AG10803 (cell line): ENCODE results near the gene ABCA12.

Source experiments
- DNase-seq: peaks from one replicate; pipeline ENCODE4 v3.0.0; 2010; ENCODE audit warnings: low read depth
- H3K4me3 ChIP-seq: 2 replicates; pipeline ENCODE4 v1.5.1; 2011; ENCODE audit warnings: mild to moderate bottlenecking, low read length, control low read depth
- TF ChIP-seq, protein P1 (sequence below): conservative IDR thresholded peaks from 2 replicates; pipeline ENCODE4 v1.5.1; 2011; ENCODE audit warnings: mild to moderate bottlenecking, low read length, control low read depth, inconsistent platforms

The ABCA12 gene

DNA sequence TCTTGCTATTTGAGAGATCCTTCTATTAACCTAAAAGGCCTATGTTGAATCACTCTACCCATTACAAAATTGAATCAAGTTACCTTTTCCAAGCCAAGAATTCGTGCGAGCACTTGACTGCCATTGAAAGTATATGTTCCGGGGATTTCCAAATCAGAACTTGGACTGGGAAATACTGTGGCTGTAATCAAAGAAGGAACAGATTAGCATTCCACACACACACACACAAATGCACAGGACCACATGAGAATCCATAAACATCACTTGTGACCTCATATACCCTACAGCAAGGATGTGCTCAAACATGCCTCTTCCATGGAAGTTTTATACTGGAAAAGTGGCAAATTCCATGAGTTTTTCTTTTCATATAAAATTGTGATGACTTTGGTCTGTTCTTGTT lies 86.0 kb downstream of the ABCA12 start:
- no peak overlapping the region for H3K4me3 ChIP-seq
- no peak for DNase-seq
- TF ChIP-seq, protein P1, sequence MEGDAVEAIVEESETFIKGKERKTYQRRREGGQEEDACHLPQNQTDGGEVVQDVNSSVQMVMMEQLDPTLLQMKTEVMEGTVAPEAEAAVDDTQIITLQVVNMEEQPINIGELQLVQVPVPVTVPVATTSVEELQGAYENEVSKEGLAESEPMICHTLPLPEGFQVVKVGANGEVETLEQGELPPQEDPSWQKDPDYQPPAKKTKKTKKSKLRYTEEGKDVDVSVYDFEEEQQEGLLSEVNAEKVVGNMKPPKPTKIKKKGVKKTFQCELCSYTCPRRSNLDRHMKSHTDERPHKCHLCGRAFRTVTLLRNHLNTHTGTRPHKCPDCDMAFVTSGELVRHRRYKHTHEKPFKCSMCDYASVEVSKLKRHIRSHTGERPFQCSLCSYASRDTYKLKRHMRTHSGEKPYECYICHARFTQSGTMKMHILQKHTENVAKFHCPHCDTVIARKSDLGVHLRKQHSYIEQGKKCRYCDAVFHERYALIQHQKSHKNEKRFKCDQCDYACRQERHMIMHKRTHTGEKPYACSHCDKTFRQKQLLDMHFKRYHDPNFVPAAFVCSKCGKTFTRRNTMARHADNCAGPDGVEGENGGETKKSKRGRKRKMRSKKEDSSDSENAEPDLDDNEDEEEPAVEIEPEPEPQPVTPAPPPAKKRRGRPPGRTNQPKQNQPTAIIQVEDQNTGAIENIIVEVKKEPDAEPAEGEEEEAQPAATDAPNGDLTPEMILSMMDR = no peak

DNA sequence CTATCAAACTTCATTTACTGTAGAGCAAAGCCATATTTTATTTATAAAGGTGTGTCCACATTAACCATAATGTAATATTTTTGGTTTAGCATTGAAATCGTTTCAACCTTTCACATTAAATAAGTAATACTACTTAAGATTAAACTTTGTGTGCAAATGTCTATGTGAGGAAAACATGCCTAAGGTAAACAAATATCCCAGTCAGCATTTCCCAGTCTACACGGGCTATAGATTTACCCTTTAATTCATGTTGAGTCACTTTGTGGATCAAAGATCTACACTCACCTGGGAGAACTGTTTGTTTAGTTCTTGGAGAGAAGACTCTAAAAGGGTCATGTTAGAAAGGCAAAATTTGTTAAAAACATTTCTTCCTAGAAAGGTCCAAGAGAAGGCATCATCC lies 89.1 kb downstream of the ABCA12 start:
- H3K4me3 ChIP-seq = no peak overlapping the region
- TF ChIP-seq, protein P1 = no peak
- DNase-seq = no peak

DNA sequence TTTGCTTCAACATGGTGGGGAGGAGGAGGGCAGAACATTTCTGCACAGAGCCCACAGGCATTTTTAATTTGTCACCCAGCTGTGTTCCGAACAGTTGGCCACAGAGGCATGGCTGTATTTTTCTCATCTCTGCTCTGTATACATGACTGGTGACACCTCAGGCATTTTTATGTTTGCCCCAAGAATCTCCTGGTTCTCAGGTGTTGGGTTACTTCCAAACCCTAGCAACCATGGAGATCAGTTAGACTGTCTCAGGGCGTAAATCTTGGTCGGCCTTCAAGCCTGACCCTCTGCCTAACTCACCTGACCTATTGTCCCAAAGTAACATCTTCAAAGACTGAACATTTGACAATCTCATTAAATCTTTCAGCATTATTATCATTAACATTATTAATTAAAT lies 100.0 kb downstream of the ABCA12 start:
- TF ChIP-seq, protein P1 = no peak
- no peak for DNase-seq
- no peak overlapping the region for H3K4me3 ChIP-seq

DNA sequence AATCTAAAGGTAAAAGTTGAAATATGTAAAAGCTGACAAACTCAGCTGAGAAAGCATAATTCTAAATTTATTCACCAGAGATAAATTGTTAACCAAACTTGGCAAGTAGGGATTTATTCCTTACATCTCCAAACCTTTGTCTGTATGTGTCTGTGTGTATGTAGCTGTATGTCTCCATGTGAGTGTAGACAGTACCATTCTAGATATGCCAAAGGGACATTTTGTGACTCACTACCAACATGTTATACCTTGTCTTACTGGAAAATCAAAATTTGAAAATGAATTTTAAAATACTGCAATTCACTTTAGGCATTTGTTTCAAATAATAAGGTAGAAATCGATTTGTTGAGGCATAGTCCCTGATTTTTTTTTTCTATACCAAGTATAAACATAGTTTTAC lies 102.1 kb downstream of the ABCA12 start:
- no peak overlapping the region for H3K4me3 ChIP-seq
- DNase-seq = no peak
- TF ChIP-seq, protein P1 = no peak

DNA sequence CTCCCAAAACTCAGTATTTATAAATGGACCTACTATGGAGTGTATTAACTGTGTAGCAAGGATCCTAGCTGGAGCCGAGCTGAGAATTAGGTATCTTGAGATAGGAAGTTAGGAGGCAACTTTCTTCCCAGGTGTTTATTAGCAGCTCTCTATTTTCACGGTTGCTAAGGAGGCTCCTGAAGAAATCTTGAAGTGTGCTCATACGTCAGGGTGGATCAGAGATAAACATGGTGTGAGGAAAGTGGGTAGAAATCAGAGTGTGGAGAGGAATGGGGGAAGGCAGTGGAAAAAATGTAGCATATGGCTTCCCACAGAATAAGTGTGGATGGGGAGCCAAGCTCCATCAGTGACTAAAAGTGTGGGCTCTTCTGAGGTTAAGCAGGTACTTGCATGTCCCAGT lies 104.3 kb downstream of the ABCA12 start:
- H3K4me3 ChIP-seq = no peak overlapping the region
- DNase-seq = no peak
- TF ChIP-seq, protein P1 = no peak

DNA sequence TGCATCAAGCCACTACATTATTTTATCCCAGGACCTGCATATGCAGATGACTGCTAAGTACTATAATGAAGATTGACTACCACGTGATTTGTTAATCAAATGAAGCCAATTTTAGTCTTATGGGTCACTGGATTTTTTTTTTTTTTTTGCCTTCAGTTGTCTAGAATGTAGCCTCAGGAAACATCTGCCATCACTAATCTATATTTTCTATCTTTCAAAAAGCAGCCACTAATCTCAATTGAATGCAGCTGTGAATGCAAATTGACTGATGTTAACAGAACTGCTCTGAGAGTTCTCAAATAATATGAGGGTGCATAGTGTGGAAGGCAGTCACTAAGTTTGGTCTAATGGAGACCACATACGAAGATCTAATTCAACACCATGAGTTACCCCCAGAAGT lies 106.3 kb downstream of the ABCA12 start:
- H3K4me3 ChIP-seq = no peak overlapping the region
- DNase-seq = no peak
- TF ChIP-seq, protein P1 = no peak

DNA sequence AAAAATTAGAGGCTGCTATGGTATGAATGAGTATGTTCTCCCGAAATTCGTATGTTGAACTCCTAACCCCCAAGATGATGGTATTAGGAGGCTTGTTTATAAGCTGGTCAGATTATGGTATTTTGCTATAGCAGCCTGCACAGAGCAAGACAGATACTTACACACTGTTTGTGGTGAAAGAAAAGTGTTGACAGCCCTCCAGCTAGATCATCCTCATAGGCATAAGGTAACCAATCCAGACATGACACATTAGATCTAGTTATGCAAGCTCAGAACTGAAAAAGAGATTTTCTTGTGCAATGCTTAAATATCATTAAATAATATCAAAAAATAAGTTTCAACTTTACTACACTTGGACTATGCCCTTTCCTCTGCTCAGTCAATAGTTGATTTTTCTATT lies 107.1 kb downstream of the ABCA12 start:
- no peak for DNase-seq
- TF ChIP-seq, protein P1 = no peak
- no peak overlapping the region for H3K4me3 ChIP-seq
